GM19467 (cell line): ENCODE data around the gene TMEM117.

Experiments
- ATAC-seq: cut with Tn5 transposase; IDR thresholded peaks from one replicate; pipeline ENCODE4 v1.9.1; 2021; ENCODE audit warnings: mild to moderate bottlenecking, moderate library complexity; ENCODE audit not compliant: unreplicated experiment

TMEM117 gene

DNA sequence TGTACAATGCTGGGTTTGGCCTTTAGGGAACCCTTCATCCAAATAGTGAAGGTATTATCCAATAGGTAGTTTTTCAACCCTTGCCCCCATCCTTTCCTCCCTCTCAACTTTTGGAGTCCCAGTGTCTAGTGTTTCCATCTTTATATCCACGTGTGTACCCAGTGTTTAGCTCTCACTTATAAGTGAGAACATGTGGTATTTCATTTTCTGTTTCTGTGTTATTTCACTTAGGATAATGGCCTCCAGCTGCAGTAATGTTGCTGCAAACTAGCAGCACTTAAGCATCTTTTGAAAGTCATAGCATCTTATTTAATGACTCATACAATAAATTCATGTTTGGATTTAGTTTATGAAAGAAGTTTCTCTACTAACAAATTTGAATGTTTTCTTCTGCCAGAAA is 597.8 kb downstream of the TMEM117 start:
- ATAC-seq, result no peak

DNA sequence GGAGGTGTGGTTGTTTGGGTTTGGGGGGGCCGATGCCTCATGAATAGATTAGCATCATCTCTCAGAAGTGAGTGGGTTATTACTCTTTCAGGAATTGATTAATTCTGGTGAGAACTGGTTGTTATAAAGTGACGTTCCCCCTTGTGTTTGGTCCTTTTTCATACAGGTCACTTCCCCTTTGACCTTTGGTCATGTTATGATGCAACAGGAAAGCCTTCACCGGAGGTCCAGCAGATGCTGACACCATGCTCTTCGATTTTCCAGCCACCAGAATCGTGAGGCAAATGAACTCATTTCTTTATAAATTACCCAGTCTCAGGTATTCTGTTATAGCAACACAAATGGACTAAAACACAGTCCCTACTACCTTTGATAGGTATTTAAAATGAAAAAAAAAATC is 600.9 kb downstream of the TMEM117 start:
- no peak for ATAC-seq
